ENCODE results near the gene BRI3BP. TPM values are rescaled to one million over a fixed set of nuclear protein-coding genes. Genes with fewer than 3 reads are reported as not detected.

BRI3BP gene, protein sequence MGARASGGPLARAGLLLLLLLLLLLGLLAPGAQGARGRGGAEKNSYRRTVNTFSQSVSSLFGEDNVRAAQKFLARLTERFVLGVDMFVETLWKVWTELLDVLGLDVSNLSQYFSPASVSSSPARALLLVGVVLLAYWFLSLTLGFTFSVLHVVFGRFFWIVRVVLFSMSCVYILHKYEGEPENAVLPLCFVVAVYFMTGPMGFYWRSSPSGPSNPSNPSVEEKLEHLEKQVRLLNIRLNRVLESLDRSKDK
- total RNA-seq, result 2.6 and 3.8 TPM in 2 replicates

DNA sequence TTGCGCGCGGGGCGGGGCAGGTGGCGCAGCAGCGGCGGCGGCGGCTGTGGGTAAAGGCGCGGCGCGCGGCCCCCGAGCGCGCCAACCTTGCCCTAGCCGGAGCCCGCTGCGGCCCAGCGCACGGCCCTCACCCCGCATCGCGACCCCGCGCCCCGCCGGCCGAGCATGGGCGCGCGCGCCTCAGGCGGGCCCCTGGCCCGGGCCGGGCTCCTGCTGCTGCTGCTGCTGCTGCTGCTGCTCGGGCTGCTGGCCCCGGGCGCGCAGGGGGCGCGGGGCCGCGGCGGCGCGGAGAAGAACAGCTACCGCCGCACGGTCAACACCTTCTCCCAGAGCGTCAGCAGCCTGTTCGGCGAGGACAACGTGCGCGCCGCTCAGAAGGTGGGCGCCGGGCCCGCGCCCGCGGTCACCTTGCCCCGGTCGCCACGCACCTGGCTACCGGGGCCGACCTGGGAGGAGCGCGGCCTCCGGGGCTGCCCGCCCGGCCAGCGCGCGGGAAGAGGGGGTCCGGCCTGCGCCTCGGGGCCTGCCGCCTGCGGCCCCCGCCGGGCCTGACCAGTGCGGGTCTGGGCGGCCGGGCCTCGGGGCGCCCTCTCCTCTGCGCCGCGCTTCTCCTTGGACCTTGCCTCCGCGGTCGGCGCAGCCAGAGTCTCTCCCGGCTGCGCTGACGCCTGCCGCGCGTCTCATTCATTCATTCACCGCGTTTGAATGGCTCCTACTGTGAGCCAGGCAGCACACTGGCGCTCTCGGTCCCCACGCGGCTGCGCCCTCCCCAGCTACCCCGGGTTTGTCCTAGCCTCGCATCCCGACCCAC is at the start of gene BRI3BP:
Gene BRI3BP, plus strand, starts transcription at position 20 of the 811 bp plus-strand sequence. Its CDS starts 146 bp downstream, at position 166.

DNA sequence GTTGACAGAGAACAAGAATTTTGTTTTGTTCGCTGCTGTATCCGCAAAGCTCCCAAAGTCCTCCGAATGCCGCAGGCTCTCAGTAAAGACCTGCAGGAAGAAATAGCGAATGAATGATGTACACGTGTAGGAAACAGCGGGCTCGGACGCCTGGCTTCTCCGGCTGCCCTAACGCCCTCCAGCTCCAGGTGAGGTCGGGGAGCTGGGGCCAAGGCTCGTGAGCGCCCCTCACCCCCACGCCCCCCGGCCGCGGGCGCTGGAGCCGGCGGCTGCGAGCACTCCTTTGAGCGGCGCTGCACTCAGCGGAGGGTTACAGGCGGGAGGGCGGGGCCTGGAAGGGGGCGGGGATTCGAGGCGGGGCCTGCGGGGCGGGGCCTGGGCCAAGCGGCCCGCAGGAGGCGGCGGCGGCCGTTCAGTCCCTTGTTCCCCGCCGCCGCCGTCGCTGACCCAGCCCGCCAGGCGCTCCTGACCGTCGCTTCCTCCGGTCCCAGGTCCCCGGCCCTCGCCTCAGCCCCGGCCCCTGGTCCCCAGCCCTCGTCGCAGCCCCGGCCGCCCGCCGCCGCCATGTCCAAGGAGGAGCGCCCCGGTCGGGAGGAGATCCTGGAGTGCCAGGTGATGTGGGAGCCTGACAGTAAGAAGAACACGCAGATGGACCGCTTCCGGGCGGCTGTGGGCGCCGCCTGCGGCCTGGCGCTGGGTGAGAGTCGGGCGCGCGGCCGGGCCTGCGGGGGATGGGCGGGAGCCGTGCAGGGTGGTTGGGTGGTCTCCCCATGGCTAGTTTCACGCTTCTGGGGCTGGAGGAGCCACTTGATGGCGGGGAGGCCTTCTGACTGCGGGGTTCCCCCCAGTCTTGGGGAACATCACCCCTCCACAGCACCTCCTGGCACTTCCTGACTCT is 71.8 kb downstream of the BRI3BP start, which contains the start of gene AACS:
Gene AACS, plus strand, starts transcription at position 415 of the 898 bp plus-strand sequence. Its CDS starts 150 bp downstream, at position 565.

Other genes starting within 250 kb of the BRI3BP start
- 10.8 and 15.8 TPM in 2 replicates for gene SCARB1, start 129.8 kb upstream of the BRI3BP start, total RNA-seq
- 2,185 and 2,837 TPM in 2 replicates for gene UBC, start 79.0 kb upstream of the BRI3BP start, total RNA-seq
- gene DHX37, start 4.5 kb upstream of the BRI3BP start, total RNA-seq, result 8.8 and 14.3 TPM in 2 replicates
- 29.4 and 31.2 TPM in 2 replicates for gene AACS, start 71.8 kb downstream of the BRI3BP start, total RNA-seq
- gene TMEM132B, start 192.7 kb downstream of the BRI3BP start, total RNA-seq, result 1.1 and 4.3 TPM in 2 replicates